ENCODE data around the gene CDCA4.

DNA sequence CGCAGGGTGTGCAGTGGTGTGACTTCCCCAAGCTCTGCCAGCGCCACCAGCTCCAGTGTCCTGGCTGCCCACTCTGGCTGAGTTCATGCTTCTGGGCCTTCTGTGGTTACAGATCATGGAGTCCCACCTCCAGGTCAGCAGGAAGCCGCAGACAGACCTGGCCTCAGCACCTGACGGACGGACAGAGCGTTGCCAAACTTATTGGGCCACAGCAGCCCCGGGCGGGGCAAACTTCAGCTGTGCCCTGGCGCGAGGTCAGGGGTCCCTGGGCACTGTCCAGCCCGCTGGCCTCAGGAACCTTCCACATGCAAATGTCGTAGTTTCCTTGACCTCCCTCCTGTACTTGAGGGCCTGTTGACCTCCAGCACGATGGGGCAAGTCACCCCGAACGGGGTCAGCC, 33.1 kb upstream of the CDCA4 start:
- TF ChIP-seq EZH2phosphoT487 (IDR thresholded peaks at IDR 0.05; ENCODE audit: borderline replicate concordance, low read length), result no peak
- TF ChIP-seq, protein P1, sequence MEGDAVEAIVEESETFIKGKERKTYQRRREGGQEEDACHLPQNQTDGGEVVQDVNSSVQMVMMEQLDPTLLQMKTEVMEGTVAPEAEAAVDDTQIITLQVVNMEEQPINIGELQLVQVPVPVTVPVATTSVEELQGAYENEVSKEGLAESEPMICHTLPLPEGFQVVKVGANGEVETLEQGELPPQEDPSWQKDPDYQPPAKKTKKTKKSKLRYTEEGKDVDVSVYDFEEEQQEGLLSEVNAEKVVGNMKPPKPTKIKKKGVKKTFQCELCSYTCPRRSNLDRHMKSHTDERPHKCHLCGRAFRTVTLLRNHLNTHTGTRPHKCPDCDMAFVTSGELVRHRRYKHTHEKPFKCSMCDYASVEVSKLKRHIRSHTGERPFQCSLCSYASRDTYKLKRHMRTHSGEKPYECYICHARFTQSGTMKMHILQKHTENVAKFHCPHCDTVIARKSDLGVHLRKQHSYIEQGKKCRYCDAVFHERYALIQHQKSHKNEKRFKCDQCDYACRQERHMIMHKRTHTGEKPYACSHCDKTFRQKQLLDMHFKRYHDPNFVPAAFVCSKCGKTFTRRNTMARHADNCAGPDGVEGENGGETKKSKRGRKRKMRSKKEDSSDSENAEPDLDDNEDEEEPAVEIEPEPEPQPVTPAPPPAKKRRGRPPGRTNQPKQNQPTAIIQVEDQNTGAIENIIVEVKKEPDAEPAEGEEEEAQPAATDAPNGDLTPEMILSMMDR (IDR thresholded peaks at IDR 0.05; ENCODE audit: low read depth, low read length, poor library complexity, severe bottlenecking), result no peak
